NCI-H2196 (cell line): ENCODE results near the gene CDKN2B-AS1.
"Not testable (repeated sequence)": the region's sequence is repeated elsewhere in the genome, so short reads cannot be mapped to it uniquely, and the experiment has no call there.

Experiments
- DNase-seq: peaks from one replicate; lab custom pipeline; 2025; ENCODE audit not compliant: unreplicated experiment; lab: John Stamatoyannopoulos, UW

CDKN2B-AS1 gene

DNA sequence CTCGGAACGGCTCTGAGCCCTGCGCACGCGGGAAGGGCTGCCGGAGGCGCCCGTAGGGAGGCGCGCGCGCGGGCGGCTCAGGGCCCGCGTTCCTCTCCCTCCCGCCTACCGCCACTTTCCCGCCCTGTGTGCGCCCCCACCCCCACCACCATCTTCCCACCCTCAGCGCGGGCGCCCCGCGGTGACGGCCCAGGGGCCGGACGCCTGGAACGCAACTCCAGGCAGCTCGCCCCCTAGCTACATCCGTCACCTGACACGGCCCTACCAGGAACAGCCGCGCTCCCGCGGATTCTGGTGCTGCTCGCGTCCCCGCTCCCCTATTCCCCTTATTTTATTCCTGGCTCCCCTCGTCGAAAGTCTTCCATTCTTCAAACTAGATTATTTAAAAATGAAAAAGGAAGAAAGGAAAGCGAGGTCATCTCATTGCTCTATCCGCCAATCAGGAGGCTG lies at the start of gene CDKN2B-AS1:
CDKN2B-AS1 (plus strand) TSS at position 236 of the 450 bp plus-strand sequence.
- DNase-seq: peak; percentile 90

DNA sequence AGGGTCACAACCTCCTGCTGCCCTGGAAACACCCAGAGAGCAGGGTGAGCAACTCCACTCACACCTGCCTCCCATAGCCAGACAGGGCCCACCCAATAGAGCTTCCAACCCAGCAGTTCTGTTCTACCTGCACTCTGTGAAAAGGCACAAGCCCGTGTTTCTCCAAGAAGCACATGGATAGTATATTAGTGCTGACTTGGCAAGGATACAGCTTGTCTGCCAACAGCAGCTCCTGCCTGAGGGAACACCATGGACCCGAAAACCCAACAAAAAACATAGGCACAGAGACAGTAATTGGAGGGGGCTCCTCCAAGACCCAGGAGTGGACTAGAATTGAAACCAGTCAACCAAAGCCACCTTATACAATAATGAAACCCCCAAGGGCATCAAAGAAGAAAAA lies 49.0 kb upstream of the CDKN2B-AS1 start:
- no peak for DNase-seq

GRCh38 chr9:21958833-21959232 lies 35.8 kb upstream of the CDKN2B-AS1 start:
- DNase-seq: no peak

DNA sequence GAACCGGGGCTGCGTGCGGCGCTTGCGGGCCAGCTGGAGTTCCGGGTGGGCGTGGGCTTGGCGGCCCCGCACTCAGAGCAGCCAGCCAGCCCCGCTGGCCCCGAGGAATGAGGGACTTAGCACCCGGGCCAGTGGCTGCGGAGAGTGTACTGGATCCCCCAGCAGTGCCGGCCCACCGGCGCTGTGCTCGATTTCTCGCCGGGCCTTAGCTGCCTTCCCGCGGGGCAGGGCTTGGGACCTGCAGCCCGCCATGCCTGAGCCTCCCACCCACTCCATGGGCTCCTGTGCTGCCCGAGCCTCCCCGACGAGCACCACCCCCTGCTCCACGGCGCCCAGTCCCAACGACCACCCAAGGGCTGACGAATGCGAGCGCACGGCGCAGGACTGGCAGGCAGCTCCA lies 35.3 kb upstream of the CDKN2B-AS1 start:
- not testable (repeated sequence) for DNase-seq

GRCh38 chr9:21961569-21961968 lies 33.0 kb upstream of the CDKN2B-AS1 start:
- no peak for DNase-seq

DNA sequence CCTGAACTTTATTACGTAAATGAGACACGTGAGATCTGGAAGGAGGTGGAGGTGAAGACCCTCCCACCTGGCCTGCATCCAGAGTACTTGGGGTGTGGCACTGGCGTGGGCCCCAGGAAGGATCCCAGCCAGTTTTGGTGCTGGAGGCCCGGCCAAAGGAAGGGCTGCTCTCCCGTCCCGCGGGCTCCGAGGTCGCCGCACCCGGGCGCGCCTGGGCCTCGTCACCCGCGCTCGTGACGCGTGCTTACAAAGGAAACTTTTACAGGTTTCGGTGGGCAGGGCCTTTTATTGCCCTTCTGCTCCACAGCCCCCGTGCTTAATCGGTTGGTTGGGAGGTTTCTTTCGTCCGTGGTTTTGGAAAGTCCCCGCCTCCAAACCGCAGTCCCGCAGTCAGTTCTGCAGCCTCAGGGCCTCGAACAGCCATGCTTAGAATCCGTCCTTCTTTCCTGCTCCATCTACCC lies 29.6 kb upstream of the CDKN2B-AS1 start:
- DNase-seq: no peak

DNA sequence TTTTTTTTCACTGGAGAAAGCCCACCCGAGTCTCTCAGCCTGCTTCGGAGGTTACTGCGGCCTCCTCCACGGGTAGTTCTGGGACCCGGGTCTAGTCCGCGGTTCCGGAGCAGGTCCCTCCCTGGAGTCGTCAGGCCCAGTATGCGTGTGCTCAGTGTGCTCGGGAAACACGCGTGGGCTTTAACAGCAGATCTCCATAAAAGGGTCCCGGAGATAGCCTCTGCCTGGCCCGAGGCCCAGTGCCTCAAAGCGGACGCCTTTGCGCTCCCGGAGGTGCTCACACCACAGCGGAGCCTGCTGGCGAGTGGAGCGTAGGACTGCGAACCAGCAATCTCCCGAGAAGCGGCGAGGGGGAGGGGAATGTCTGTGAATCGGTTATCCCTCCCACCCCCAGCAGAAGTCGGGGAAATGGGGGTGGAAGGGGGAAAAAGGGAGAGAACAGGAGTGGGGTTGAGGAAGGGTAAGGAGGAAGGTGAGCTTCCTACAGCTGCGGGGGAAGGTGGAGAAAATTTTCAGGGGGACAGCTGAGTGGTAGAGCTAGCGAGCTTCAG lies 29.1 kb upstream of the CDKN2B-AS1 start:
- no peak for DNase-seq

DNA sequence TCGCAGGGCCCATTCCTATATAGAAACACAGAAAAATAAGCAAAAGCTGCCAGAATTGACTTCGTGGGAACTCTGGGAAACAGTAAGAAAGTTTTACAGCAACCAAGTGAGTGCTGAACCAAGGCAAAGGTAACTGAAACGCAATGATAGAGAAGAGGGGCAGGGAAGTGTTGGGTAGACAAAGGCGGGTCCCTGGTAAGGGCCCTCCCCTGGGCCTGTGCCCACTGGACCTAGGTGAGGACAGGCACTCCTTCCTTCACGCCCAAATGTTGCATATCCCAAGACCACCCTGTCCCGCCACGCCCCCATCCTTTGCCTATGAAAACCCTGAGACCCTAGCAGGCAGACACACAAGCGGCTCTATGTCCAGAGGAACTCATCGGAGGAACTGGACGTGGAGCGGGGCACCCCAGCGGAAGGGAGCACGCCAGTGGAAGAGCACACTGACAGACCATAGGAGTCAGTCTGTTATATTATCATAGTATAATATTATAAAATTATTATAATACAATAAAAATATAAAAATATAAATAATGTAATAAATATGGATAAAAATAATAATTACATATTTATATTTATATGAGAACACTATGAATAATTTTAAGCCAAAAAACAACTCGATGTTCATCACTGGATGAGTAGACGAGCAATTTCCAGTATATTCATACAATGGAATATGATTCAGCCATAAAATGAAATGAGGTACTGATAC lies 28.3 kb upstream of the CDKN2B-AS1 start:
- DNase-seq: no peak

DNA sequence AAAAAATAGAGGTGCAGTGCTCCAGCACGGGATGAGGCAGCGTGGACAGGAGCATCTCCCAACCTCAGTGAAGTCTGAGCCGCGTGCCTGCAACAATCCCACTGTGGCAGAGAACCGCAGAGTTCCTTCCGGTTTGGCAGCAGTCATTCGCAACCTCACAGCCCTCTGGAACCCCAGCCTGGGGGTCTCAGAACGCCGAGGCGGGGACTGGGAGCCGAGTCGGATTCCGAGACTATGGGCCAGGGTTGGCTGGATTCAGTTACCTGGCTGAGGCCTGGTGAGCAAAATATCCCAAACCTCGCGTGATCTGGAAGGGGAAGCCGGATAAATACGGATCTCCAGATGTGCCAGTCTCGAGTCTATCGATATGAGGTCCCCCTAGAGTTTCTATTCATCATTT lies 27.4 kb upstream of the CDKN2B-AS1 start:
- DNase-seq: no peak

GRCh38 chr9:21967702-21968101 lies 26.9 kb upstream of the CDKN2B-AS1 start:
- no peak for DNase-seq

DNA sequence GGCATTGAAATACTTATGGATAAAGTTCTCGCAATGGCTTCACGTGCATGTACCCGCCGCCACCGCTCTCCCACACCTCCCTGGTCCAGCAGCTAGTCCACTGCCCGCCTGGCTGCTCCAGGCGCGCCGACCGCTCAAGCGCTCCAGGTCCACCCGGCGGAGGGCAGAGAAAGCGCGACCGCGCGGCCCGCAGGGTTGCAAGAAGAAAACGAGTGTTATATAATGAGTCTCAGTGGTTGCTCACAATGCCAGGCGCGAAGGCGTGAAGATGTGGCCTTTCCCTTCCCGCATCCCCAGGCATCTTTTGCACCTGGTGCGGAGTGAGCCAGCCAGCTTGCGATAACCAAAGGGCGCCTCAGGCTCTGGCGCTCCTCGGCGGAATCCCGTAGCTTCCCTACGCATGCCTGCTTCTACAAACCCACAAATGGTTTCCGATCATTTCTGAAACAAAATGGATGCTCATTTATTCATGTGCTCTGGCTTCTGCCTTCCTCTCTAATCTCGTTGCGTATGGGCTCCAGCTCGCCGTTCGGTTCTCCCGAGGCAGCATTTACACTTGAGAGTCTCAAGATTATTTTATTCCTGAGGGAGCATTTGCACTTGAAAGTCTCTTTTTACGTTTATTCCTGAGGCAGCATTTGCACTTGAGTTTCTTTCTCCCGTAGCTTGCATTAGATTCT lies 26.1 kb upstream of the CDKN2B-AS1 start:
- DNase-seq: no peak

DNA sequence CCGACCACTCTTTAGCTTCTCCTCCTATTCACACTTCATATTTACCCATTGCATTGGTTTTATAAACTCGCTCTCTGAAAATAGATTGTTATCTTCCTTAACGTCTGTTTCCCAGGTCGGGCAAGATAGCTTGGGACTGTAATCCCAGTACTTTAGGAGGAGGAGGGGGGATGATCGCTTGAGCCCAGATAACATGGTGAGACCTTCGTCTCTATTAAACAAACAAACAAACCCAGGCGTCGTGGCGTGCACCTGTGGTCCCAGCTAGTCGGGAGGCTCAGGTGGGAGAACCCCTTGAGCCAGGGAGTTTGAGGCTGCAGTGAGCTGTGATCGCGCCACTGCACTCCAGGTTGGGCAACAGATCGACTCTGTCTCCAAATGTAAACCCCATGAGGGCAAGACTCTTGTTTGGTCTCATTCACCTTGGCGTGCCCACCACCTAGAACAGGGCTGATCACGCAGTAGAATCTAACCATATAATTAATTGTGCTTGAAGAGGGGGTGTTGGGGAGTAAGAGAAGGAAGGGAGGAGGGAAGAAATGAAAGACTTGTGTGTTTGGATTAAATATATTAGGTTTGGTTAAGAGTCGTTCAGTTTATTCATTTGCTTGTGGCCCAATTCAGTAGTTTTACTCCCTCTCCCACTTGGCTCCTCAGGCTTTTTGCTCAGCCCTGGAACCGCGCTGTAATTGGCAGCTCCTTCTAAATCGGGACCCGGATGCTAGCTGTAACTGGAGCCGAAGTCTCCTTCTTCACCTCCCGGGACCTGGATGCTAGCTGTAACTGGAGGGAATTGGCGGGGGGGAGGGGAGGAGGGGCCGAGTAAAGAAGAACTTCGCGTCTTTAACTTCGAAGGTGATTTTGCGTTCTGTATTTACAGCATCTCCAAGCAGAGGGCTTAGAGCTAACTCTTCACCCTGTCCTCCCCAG lies 25.3 kb upstream of the CDKN2B-AS1 start:
- no peak for DNase-seq

DNA sequence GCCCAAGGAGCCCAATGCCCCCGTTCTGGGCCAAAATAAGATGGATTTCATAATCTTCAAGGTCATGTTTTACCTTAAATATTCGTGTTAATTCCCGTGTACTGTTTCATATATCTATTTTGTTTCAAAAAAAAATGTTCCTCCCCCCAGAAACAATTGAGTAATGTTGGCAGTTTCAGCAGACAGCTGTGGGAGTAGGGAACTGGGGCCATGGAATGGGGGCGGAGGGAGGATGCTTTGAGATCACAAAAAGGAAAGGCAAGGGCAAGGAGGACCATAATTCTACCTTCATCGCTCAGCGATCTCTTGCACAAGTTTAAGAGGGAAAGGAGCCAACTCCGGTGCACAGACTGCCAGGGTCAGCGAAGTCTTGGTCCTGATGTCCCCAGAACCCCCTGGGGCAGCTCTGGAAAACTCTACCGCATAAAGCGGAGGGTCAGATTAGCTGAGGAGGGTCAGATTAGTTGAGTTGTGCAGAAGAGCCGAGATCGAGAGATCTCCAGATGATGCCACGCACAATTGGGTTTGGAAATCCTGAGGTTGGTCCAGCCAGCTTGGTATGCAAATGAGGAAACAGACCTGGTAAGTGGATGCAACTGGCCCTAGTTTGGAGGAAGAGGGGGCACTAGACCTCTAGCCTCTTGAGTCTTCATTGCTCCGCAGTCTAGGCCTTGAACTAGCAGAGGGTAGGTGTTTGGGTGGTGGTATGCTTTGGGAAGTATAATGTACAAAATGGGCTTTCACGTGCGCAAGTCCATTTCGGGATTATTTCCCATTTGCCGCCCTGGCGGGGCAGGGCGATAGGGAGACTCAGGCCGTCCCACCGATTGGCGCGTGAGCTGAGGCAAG lies 24.4 kb upstream of the CDKN2B-AS1 start:
- DNase-seq: no peak

DNA sequence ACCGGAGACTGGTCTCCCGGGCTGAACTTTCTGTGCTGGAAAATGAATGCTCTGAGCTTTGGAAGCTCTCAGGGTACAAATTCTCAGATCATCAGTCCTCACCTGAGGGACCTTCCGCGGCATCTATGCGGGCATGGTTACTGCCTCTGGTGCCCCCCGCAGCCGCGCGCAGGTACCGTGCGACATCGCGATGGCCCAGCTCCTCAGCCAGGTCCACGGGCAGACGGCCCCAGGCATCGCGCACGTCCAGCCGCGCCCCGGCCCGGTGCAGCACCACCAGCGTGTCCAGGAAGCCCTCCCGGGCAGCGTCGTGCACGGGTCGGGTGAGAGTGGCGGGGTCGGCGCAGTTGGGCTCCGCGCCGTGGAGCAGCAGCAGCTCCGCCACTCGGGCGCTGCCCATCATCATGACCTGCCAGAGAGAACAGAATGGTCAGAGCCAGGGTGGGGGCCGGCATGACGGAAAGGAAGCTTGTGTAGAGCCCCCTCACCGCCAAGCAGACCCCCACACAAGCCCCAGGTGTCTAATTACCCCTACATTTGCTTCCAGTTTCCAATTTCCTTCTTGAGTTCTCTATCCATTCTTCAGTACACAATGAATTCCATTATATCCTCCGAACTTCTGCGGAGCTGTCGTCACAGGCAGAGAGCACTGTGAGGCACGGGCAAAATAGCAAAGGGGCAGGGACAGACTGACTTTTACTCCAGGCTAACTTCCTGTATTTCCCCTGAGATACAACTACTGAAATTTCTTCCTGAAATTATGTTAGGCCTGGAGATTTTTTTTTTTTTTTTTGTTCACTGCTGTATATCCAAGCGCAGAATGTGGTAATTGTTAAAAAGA lies 23.6 kb upstream of the CDKN2B-AS1 start:
- DNase-seq: no peak

DNA sequence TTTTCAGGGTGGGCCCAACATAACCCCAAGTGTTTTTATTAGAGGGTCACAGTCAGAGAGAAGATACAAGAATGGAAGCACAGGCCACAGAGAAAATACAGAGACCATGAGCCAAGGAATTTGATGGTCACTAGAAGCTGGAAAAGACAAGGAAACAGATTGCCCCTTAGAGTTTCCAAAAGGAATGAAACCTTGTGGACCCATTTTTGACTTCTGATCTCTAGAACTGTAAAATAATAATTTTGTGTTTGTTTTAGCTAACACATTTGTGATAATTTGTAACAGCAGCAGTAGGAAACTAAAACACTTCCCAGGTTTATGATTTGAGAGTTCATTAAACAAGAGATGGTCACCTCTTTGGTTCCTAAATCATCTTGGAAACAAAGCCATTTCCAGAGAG lies 22.2 kb upstream of the CDKN2B-AS1 start:
- no peak for DNase-seq

GRCh38 chr9:21974343-21974721 lies 20.3 kb upstream of the CDKN2B-AS1 start:
- peak; percentile 29 for DNase-seq

DNA sequence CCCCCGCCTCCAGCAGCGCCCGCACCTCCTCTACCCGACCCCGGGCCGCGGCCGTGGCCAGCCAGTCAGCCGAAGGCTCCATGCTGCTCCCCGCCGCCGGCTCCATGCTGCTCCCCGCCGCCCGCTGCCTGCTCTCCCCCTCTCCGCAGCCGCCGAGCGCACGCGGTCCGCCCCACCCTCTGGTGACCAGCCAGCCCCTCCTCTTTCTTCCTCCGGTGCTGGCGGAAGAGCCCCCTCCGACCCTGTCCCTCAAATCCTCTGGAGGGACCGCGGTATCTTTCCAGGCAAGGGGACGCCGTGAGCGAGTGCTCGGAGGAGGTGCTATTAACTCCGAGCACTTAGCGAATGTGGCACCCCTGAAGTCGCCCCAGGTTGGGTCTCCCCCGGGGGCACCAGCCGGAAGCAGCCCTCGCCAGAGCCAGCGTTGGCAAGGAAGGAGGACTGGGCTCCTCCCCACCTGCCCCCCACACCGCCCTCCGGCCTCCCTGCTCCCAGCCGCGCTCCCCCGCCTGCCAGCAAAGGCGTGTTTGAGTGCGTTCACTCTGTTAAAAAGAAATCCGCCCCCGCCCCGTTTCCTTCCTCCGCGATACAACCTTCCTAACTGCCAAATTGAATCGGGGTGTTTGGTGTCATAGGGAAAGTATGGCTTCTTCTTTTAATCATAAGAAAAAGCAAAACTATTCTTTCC lies 19.7 kb upstream of the CDKN2B-AS1 start:
- peak; percentile 87 for DNase-seq

DNA sequence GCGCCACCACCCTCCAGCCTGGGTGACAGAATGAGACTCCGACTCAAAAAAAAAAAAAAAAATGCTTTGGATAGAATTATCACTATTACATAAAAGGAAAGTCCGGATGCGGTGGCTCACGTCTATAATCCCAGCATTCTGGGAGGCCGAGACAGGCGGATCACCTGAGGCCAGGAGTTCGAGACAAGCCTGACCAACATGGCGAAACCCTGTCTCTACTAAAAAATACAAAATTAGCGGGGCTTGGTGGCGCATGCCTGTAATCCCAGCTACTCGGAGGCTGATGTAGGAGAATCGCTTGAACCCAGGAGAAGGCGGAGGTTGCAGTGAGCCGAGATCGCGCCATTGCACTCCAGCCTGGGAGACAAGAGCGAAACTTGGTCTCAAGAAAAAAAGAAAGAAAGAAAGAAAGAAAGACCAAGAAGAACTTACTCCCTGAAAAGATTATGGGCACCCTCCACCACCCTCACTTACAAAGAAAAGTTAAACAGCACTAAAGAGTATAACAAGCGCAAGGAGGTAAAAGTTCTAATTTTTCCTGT lies 18.2 kb upstream of the CDKN2B-AS1 start:
- DNase-seq: no peak
